ENCODE data around the gene CEP89. TPM values are rescaled to one million over a fixed set of nuclear protein-coding genes. Genes with fewer than 3 reads are reported as not detected.
A peak's percentile ranks its signal among the peaks of the same experiment; 100 is the strongest.
"Not testable (repeated sequence)": the region's sequence is repeated elsewhere in the genome, so short reads cannot be mapped to it uniquely, and the experiment has no call there.

CEP89 gene
- total RNA-seq, 2 donors from 2014 or later: 35.6 to 40.4 TPM

DNA sequence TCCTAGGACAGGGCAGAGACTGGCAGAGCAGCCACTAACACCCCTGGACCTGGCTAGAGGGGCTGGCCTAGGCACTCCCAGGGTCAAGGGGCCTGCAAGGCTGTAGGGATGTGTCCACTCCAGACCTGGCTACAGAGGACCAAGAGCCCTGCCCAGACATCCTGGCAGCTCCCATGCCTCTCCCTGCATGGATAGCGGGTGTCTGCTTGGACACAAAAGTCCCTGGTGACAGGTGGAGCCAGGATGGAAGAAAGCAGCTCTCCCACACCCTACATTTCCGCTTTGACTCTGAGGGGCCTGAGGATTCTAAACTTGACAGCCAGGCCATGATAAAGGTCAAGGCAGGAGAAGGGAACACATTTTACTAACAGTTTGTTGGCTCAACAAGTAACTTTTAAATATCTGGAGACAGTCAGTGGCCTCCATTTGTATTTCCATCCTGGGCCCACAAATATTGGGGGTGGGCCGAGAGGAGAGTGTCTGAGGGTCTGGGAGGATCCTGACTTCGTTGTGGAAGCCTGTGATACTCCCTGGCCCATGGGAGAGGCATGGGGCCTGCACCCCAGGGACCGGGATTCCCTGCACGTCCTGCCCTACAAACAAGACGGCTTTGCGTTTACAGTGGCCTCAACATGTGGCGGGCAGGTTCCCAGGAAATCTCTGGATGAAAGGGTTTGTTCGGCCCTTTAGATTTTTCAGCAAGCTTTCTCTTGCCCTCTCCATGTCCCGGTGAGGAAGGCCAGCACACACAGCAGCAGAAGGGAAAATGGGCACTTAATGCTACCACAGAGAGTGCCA, 82.4 kb downstream of the CEP89 start:
- Histone ChIP-seq H3K9me3 (ENCODE audit: control insufficient read depth, low read length) (peaks cover 27% of the 10 kb centered on the region), H3K9ac (ENCODE audit: extremely low read depth, low read length, poor library complexity, severe bottlenecking) (no peak overlapping the region), H3K27ac (ENCODE audit: low read depth, low read length) (no peak overlapping the region), H3K4me1 (ENCODE audit: control insufficient read depth, insufficient read depth, low read length) (no peaks in the 10 kb centered on the region), H3K36me3 (ENCODE audit: control insufficient read depth, insufficient read depth, low read length) (peaks cover 11% of the 10 kb centered on the region), H3K27me3 (ENCODE audit: control insufficient read depth, insufficient read depth, low read length, poor library complexity, severe bottlenecking) (no peaks in the 10 kb centered on the region), H3K4me3 (ENCODE audit: low read length) (no peak overlapping the region)
- H3K27me3 Mint-ChIP-seq (ENCODE audit: insufficient read depth): no peaks in the 10 kb centered on the region
- 94 to 96% methylated on average over 11 of the region's 11 CpGs for WGBS, 2 experiments (ENCODE audit: insufficient coverage in 1 of 2, insufficient read length in 1 of 2)
- peaks cover 38% of the 10 kb centered on the region for H3K36me3 Mint-ChIP-seq (ENCODE audit: low read depth)
- no peaks in the 10 kb centered on the region for H3K4me1 Mint-ChIP-seq
- no peak overlapping the region for H3K4me3 Mint-ChIP-seq
- no peak overlapping the region for H3K27ac Mint-ChIP-seq
- TF ChIP-seq, protein P1, sequence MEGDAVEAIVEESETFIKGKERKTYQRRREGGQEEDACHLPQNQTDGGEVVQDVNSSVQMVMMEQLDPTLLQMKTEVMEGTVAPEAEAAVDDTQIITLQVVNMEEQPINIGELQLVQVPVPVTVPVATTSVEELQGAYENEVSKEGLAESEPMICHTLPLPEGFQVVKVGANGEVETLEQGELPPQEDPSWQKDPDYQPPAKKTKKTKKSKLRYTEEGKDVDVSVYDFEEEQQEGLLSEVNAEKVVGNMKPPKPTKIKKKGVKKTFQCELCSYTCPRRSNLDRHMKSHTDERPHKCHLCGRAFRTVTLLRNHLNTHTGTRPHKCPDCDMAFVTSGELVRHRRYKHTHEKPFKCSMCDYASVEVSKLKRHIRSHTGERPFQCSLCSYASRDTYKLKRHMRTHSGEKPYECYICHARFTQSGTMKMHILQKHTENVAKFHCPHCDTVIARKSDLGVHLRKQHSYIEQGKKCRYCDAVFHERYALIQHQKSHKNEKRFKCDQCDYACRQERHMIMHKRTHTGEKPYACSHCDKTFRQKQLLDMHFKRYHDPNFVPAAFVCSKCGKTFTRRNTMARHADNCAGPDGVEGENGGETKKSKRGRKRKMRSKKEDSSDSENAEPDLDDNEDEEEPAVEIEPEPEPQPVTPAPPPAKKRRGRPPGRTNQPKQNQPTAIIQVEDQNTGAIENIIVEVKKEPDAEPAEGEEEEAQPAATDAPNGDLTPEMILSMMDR (conservative IDR thresholded peaks at IDR 0.05): no peak
- DNase-seq: no peak
- H3K9me3 Mint-ChIP-seq: peaks cover 19% of the 10 kb centered on the region

DNA sequence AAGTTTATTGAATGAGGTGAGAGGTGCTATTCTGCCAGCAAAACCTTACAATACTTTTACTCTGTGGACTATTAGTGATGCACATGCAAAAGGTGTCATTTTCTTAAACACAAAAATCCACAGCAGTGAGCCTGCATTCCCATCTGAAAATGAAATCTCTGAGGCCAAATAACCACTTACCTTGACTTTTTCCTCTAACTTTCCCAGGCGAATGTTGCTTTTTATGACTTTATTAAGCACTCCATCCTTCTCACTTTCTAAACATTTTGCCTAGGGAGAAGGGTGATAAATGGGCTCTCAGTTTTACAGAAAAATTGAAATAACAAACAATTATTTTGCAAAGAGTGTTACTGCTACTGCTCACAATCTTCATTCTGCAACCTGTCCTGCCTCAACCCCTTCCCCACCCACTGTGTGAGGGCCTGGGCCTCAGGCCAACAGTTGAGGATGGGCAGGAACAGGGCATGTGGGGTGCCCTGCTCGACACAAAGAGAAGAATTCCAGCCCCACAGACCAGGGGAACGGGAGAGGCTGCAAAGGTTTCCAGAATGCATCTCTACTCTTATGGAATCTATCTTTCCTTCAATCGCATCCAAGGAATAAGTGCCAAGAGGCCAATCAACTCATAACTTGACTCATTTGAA, 84.1 kb downstream of the CEP89 start:
- Mint-ChIP-seq H3K4me3 (no peak overlapping the region), H3K36me3 (ENCODE audit: low read depth) (peaks cover 31% of the 10 kb centered on the region), H3K4me1 (no peaks in the 10 kb centered on the region), H3K27ac (no peak overlapping the region), H3K27me3 (ENCODE audit: insufficient read depth) (no peaks in the 10 kb centered on the region), H3K9me3 (peaks cover 11% of the 10 kb centered on the region)
- 75 to 88% methylated on average over 2 to 4 of the region's 4 CpGs for WGBS, 2 experiments (ENCODE audit: insufficient coverage in 1 of 2, insufficient read length in 1 of 2)
- Histone ChIP-seq H3K9ac (ENCODE audit: extremely low read depth, low read length, poor library complexity, severe bottlenecking) (no peak overlapping the region), H3K4me1 (ENCODE audit: control insufficient read depth, insufficient read depth, low read length) (no peaks in the 10 kb centered on the region), H3K27ac (ENCODE audit: low read depth, low read length) (no peak overlapping the region), H3K9me3 (ENCODE audit: control insufficient read depth, low read length) (peaks cover 11% of the 10 kb centered on the region), H3K36me3 (ENCODE audit: control insufficient read depth, insufficient read depth, low read length) (peaks cover 3% of the 10 kb centered on the region), H3K4me3 (ENCODE audit: low read length) (no peak overlapping the region), H3K27me3 (ENCODE audit: control insufficient read depth, insufficient read depth, low read length, poor library complexity, severe bottlenecking) (no peaks in the 10 kb centered on the region)
- TF ChIP-seq, protein P1 (conservative IDR thresholded peaks at IDR 0.05): no peak
- no peak for DNase-seq

DNA sequence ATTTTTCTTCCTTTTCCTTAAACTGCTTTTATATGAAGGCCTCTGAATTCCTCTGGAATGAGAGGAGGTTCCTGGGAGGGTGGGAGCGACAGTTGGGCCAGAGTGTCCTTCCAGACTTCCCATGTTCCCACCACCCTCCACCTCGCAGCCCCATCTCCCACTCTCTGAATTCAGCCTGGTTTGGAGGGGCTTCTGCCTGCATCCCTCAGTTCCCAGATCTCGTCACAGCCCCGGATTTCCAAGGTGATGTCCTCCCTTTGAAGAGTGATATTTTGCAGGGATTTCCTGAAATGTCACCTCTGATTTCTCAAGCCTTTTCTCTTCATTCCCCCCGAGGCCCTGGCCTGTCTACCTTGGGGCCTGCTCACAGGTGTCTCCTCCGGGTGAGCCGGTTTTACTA, 85.5 kb downstream of the CEP89 start:
- H3K27me3 Mint-ChIP-seq (ENCODE audit: insufficient read depth): no peaks in the 10 kb centered on the region
- H3K4me3 ChIP-seq (ENCODE audit: low read length): no peak overlapping the region
- no peak overlapping the region for H3K27ac ChIP-seq (ENCODE audit: low read depth, low read length)
- H3K27ac Mint-ChIP-seq: peak overlapping the region; percentile 20
- H3K4me1 Mint-ChIP-seq: no peaks in the 10 kb centered on the region
- DNase-seq: no peak
- H3K4me1 ChIP-seq (ENCODE audit: control insufficient read depth, insufficient read depth, low read length): no peaks in the 10 kb centered on the region
- no peaks in the 10 kb centered on the region for H3K9me3 ChIP-seq (ENCODE audit: control insufficient read depth, low read length)
- H3K4me3 Mint-ChIP-seq: no peak overlapping the region
- no peak overlapping the region for H3K9ac ChIP-seq (ENCODE audit: extremely low read depth, low read length, poor library complexity, severe bottlenecking)
- no peaks in the 10 kb centered on the region for H3K27me3 ChIP-seq (ENCODE audit: control insufficient read depth, insufficient read depth, low read length, poor library complexity, severe bottlenecking)
- no peaks in the 10 kb centered on the region for H3K9me3 Mint-ChIP-seq
- H3K36me3 ChIP-seq (ENCODE audit: control insufficient read depth, insufficient read depth, low read length): peaks cover 3% of the 10 kb centered on the region
- TF ChIP-seq, protein P1 (conservative IDR thresholded peaks at IDR 0.05): no peak
- WGBS, 2 experiments (ENCODE audit: insufficient coverage in 1 of 2, insufficient read length in 1 of 2): 92 to 100% methylated on average over 2 to 7 of the region's 7 CpGs
- peaks cover 19% of the 10 kb centered on the region for H3K36me3 Mint-ChIP-seq (ENCODE audit: low read depth)

DNA sequence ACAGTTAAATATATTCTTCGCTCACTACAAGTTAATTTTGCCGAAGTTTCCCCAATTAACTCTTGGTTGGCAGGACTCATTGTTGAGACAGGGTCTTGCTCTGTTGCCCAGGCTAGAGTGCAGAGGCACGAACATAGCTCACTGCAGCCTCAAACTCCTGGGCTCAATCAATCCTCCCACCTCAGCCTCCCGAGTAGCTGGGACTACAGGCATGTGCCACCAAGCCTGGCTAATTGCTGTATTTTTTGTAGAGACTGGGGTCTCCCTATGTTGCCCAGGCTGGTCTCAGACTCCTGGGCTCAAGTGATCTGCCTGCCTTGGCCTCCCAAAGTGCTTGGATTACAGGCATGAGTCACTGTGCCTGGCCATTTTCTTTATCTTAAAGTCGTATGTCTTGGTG, 86.5 kb downstream of the CEP89 start:
- not testable (repeated sequence) for H3K9ac ChIP-seq (ENCODE audit: extremely low read depth, low read length, poor library complexity, severe bottlenecking); H3K4me3 Mint-ChIP-seq; H3K4me3 ChIP-seq (ENCODE audit: low read length); H3K27ac Mint-ChIP-seq; H3K36me3 ChIP-seq (ENCODE audit: control insufficient read depth, insufficient read depth, low read length); H3K9me3 Mint-ChIP-seq; H3K27ac ChIP-seq (ENCODE audit: low read depth, low read length); H3K9me3 ChIP-seq (ENCODE audit: control insufficient read depth, low read length); H3K4me1 ChIP-seq (ENCODE audit: control insufficient read depth, insufficient read depth, low read length); DNase-seq; H3K27me3 ChIP-seq (ENCODE audit: control insufficient read depth, insufficient read depth, low read length, poor library complexity, severe bottlenecking); H3K4me1 Mint-ChIP-seq; H3K27me3 Mint-ChIP-seq (ENCODE audit: insufficient read depth)
- 82 to 92% methylated on average over 4 to 5 of the region's 5 CpGs for WGBS, 2 experiments (ENCODE audit: insufficient coverage in 1 of 2, insufficient read length in 1 of 2)
- H3K36me3 Mint-ChIP-seq (ENCODE audit: low read depth): peaks cover 17% of the 10 kb centered on the region
